TTC549 (cell line): ENCODE data around the gene LTBP1.
"Not testable (repeated sequence)": the region's sequence is repeated elsewhere in the genome, so short reads cannot be mapped to it uniquely, and the experiment has no call there.

Source experiments
- FAIRE-seq: peaks from 2 replicates; lab custom pipeline; 2012; peaks lifted over from hg19 to GRCh38; lab: Jason Lieb, UNC

Gene LTBP1

DNA sequence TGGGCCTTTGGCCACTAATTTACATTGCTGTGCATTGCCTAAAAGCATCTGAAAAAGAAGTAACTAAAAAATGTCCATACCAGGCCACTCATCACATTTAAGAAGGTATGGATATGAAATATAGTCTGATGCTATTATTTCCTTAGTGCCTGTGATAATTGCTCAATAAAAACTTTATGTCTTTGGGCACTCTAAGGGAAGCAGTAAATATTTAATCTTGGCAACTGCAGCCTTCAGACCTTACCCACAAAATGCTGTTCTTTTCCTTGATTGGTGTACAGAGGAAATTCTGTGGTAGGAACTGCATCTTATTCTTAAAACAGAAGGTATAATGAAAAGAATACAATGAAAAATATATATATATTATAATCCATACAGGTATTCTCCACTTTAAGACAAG is 403.9 kb downstream of the LTBP1 start:
- FAIRE-seq, result no peak

DNA sequence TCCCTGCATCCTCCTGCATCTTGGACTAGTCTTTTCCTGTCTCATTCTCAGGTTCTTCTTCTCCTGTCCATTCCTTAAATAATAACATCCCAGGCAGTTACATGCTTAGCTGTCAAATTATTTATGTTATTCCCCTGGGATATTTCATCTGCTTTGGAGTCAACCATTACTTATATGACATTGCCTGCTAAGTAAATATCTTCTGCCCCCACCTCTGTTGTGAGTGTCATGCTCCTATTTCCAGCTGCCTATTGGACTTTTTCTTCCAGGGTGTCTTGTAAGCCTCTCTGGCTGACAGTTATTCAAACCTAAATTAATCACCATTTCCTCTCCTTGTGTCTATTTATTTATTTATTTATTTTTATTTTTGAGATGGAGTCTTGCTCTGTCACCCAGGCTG is 405.0 kb downstream of the LTBP1 start:
- no peak for FAIRE-seq

DNA sequence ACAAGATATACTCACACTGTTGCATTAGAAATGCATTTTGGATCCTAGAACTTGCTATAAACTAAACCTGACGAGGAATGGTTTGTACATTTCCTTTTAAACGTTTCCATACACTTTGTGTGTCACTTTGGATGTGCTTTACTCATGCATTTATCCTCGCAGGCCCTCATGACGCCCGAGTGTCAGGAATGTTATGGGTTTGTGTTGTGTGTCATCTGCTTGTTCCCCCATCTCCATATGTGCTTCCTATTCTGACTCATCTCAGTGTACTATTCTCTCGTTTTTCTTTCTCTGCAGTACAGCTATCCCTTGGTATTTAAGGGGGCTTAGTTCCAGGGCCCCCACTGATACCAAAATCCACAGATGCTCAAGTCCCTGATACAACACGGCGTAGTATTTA is 408.2 kb downstream of the LTBP1 start:
- FAIRE-seq, result no peak

DNA sequence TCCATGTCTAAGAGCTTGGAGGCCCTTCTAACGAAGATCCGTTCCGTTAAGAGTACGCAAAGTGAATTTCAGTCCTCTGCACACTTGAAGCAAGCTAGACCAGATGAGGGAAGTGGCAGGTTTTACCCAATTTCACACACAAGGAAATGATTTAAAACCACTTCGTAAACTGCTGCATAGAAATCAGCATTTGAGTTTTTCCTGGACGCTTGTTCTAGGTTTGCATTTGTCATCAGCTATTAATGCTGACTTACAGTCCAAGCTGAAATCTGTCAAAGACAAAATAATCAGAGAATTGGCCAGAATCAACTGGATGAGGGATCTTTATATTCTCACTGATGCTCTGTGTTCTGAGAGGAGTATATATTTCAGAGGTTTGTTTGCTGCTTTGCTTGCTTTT is 412.1 kb downstream of the LTBP1 start:
- FAIRE-seq, result no peak

DNA sequence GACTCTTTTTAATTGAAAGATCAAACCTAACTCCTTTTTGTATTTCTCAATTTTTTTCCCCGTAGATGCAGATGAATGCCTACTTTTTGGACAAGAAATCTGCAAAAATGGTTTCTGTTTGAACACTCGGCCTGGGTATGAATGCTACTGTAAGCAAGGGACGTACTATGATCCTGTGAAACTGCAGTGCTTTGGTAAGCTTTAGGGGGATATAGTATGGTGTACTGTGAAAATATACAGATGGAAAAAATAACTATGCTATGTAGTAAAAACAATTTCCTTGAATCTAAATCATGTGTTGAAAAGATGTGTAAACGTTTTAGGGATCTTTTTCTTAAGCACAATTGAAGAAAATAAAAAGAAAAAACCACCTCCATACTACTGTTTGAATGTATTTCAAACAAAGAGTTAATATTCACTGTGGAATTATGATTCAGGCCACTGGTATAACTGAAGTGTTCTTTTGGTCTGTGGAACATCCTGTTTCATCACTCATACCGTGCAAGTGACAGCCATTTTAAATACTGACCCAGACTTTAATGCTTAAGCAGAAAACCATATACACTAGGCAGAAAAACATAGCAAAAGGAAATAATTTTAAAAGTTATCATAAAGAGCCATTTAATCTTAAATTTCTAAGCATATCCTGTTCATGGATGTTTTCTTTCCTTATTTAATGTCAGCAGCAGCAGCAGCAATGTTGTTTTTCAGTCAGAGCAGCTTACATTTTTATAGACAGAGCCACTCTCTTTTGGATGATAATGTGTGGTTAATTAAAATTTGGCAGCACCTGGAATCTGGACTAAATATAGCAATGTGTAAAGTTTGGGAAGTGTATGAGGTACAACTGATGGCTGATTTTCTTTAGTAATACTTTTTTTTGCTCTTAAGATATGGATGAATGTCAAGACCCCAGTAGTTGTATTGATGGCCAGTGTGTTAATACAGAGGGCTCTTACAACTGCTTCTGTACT is 416.9 kb downstream of the LTBP1 start:
- FAIRE-seq, result no peak

DNA sequence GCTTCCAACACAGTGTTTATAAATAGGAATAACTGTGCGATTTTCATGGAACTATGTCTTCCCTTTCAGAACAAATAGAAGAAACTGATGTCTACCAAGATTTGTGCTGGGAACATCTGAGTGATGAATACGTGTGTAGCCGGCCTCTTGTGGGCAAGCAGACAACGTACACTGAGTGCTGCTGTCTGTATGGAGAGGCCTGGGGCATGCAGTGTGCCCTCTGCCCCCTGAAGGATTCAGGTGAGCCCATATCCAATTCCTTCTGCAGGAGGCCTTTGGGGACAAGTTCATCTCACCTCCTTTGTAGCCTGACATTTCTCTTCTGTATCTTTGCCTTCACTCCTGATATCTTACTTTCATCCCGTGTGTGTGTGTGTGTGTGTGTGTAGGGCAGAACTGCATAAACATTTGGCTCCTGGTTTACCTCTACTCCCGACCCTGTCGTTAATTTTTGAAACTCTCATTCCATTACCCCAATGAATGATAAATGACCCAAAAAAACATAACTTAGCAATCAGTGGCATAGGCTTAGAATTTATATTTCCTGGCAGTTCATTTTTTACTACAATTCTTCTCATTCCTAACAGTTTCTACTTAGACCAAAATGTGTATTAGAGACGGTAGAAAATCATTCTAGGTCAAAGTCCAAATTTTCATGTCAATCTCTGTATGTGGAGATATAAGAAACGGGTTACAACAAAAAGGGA is 418.7 kb downstream of the LTBP1 start:
- no peak for FAIRE-seq

DNA sequence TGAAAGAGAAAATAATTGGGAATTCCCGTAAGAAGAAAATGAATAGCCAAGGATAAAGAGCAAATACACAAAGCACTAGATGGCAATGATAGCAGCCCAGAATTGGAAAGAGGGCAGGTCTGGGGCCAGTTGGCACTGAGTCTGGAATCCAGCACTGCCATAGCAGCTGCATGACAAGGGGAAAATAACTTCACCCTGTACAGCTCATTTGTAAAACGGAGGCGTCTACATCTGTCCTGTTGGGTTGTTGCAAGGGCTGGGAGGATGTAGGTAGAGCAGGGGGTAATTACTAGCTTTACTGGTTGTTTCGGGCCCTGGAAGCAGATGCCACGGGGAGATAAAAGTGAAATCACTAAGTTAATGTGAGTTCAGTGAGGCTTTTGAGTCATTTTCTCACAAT is 419.7 kb downstream of the LTBP1 start:
- no peak for FAIRE-seq

DNA sequence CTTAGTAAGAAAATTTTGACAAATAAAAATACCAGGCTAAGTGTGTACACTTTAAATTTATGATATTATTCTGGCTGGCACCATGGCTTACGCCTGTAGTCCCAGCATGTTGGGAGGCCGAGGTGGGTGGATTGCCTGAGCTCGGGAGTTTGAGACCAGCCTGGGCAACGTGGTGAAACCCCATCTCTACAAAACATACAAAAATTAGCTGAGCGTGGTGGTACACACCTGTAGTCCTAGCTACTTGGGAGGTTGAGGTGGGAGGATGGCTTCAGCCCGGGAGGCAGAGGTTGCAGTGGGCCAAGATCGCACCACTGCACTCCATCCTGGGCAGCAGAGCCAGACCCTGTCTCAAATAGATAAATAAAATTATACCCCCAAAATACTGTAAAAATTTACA is 421.8 kb downstream of the LTBP1 start:
- FAIRE-seq, result not testable (repeated sequence)

DNA sequence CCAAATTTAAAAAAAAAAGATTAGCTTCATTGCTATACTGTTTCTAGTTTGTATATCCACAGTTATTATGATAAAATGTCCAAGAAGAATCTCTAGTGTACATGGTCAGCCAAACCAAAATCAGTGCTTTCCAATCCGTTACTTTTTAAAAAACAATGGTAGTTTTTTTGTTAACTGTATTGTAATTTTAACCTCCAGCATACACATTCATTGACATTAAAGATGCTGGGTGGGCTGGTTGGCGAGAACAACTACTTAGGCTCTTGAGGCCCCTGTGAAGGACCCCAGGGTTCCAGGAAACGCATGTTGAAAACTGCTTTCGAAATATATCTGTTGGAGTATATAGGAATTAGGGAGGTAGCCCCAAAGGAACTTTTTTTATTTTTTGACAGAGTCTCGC is 422.4 kb downstream of the LTBP1 start:
- no peak for FAIRE-seq

DNA sequence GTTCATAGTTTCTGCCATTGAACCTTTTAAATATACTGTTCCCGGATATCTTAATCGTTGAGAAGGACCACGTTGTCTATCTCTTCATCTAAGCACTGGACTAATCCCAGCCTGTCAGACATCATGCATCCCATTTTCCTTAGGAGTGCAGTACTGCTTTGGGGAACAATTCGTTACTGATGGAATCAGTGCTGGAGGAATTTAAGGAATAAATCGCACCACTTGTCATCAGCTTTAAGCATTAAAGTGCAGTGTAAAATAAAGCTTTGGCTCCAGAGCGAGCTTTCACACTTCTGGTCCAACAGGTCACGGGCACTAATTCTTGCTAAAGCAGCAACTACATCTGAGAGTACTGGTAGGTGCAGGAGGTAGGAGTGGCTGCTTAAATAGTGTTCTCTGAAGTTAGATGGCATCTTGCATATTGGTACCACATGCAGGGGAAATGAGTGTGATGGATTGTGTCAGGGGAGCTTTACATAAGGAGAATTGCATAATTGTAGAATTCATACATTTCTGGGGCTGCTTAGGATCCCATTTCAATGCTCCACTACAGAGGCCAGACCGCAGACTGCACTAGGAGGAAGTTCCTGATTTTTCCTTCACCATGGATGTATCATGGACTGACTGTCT is 424.0 kb downstream of the LTBP1 start:
- FAIRE-seq, result no peak

DNA sequence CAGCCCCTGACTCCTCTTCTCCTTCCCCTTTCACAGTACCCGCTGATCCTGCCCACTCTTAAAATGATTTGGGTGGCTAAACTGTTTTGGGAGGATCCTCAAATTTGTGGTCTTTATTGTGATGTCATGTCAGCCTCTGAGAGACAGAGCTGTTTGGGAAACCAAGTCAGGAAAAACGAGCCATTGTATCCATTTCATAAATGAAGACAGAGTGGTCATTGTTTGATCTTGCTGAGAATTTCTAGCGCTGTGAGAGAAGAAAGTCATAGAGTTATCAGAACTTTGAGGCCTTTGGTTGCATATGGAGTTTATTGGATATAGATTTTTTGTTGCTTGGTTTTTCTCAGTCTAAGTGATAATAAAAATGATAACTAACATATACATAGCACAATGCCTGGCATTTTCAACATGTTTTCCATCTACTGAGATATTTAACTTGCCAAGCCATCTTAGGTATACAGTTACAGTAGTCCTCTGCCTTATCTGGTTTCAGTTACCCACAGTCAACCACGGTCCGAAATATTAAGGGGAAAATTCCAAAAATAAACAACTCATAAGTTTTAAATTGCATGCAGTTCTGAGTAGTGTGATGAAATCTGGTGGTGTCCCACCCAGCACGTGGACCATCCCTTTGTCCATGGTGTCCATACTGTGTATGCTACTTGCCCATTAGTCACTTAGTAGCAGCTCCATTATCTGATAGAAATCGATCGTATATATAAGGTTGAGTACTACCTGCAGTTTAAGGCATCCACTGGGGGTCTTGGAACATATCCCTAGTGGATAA is 424.7 kb downstream of the LTBP1 start:
- no peak for FAIRE-seq

DNA sequence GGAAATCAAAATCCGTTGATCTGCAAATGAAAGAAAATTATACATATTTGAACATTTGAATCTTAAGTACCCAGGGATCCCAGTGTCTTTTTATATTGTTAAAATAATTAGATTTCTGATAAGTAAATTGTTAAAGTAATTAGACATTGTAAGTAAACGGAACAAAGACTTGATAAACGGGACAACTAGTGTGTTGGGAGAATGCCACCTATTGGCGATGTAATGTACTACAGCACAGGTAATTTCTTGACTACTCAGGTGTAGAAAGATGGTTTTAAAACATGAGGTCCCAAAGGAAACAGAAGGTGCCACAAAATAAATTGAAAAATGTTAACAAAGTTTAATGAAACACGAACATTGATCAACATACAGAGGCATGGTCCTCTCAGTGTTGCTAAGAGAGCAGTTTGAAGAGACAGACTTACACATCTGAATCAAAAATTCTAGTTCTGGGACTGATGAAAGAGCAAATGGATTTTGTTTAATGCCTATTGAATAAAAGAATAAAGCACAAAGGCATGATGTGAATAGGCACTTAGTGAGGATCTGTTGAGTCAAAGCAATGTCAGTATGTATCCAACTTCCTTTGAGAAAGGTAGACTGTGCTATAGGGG is 426.3 kb downstream of the LTBP1 start:
- peak; percentile 90 for FAIRE-seq

DNA sequence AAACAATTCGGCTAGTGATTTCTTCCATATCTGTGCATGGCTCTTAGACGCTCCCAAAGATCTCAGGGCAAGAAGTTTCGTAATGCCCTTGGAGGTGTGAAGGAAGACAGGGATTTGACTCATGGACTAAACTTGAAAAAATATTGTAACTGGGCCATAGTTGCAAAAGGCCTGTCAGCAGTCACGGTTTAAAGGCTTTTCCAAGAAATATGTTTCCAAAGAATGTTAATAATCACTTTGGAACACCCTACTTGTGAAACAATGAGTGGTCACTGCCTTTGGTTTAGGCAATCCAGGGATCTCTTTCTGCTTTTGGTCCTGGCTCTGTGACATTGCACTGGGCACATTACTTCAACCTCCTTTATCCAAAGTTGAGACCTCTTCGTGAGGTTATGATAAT is 427.2 kb downstream of the LTBP1 start:
- no peak for FAIRE-seq

DNA sequence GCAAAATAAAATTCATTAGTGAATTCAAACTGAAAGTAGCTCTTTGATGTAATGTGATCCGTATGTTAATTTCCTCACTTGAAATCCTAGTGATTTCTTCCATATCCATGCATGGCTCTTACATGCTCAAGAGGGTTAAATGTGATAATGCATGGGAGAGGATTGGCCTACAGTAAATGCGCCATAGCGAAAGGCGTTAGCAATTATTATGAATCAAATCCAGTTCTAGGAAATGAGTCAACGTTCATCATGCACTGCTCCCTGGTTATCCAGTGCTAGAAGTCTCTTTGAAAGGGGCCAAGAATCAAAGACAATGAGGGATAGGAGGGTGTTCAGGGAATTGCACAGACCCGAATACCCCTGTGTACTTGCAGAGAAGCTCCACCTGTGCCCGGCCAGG is 428.3 kb downstream of the LTBP1 start:
- no peak for FAIRE-seq

DNA sequence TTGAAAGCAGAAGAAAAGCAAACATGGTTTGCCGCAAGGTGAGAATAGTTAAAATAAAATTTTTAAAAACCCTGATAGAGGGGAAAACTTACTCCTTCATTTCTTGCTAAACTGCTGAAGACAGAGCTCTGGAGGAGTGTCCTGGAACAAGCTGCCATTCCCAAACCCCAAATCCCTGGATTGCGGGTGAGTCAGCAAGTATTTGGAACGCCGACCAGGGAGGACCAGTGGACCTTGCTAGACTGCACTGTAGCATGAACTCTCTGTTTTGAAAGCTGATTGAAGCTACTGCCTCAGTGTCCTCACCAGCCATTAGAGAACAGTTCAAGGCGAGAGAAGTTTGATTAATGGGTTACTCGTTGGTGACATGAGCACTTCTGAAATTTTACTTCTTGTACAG is 430.3 kb downstream of the LTBP1 start:
- no peak for FAIRE-seq

DNA sequence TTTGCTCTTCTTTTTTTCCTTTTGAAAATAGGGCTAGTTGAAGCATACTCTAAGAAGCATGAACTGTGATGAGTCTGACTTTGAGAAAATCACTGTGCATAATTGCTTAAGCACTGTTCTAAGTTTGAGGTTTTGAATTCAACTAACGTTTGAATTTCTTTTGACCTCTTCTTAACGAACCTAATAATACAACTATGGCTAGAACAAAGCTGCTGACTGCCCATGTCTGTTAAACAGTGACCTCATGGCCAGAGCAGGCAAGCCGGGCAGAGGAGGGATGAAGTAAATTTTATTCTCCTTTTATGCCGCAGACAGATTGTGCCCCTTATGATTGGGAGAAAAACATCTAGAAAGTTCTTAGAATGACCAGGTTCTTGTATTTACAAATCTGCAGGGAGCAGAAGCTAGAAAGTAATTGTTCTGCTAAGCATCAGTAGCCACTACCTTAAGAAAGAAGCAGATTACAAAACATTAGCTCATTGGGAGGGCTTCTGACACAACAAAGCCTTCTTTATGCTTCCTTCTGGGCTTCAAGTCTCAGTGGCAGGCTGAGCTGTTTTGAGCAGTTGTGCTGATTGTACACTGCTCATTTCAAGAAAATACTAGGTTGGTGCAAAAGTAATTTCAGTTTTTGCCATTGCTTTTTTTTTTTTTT is 431.9 kb downstream of the LTBP1 start:
- FAIRE-seq, result no peak

DNA sequence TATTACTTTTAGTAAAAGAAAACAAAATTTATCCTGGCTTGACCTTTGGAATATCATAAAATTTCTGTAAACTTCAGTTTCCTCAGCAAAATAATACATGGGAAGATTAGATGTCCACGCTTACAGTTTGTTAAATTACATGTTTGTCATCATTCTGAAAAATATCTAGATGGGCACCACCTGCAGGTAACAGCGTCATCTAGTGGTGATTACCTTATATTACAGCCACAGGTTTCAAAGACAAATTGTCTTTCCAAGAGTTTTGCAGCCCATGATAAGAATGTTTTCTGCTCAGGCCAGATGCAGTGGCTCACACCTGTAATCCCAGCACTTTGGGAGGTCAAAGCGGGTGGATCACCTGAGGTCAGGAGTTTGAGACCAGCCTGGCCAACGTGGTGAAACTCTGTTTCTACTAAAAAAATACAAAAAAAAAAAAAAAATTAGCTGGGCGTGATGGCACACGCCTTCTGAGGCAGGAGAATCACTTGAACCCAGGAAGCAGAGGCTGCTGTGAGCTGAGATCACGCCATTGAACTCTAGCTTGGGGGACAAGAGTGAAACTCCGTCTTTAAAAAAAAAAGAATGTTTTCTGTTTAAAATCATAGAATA is 433.4 kb downstream of the LTBP1 start:
- FAIRE-seq, result no peak

DNA sequence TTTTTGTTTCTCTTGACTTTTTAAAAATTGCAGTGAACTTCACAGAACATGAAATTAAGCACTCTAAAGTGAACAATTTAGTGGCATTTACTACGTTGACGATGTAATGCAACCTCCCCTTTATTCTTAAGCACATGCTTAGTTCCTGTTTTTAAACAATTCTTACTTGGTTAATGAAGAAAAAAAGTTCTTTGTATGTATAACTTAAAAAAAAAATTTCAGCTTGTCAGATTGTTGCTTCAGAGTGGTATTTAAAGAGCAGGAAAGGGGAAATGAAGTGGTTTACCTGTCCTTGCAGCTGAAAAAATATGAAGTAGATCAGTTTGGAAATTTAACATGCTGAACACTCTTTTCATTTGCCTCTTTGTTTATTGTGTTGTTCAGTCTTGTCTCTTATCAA is 434.0 kb downstream of the LTBP1 start:
- no peak for FAIRE-seq

DNA sequence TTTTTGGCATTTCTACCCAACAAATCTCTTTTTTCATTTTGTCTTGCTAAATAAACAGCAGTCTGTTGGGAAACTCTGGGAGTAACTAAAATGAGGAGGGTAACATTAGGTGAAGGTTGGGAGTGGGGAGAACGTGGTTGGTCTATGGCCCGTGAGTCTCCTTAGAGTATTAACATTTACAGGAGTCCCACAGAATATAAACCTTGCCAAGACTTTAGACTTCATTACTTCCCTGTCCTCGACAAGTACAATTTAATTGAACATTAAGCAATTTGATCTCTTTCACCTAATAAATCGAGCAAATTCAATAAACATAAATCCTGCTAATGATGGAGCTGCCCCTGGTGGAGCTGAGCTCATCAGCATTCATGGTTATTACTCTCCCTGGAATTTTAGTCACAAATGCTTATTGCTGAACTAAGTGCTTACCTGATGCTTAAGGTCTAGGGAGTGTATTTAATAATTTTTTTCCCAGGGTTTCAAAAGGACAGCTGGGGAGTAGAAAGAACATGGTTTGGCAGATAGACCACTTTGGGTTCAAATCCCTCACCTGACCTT is 434.6 kb downstream of the LTBP1 start:
- FAIRE-seq, result no peak

DNA sequence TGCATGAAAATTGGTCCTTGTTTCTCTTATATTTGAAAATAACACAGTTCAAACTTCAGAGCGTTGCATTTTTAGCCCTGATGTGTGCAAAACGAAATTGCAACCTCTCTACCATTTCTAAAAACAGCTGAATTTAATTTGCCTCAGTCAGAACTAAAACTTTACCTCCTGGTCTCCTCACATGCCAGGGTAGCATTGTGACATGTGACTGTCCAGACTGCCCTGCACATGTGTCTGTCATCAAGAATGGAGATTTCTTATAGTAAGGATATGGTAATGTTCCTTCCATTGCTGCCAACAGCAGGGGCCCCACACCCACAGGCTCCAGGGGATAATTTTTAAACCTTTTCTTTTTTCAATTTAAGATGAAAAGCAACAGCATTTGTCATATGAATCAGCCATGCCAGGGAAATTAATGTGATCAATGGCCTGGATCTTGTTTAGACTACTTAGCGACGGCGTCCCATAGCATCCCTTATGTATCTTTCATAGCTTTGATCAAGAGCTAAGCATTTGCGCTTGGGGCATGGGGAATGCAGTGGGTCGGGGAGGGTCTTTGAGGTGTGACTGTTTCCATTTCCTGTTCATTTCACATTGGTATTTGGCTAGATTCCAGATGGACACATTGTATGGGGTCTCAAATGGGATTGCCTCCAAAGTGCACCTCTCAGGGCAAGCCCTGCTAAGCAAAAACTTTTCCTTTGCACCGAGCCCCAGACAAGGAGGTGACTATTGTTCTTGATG is 437.3 kb downstream of the LTBP1 start:
- FAIRE-seq, result no peak
